GM12878 (cell line): Measurements from ENCODE around the gene EVX1. TPM values are rescaled to one million over a fixed set of nuclear protein-coding genes. Genes with fewer than 3 reads are reported as not detected.

ENCODE experiments used
- ATAC-seq: fragments of 200-7000 bp; cut with Tn5 transposase; 3 replicates; pipeline ENCODE4 v1.9.1; 2020; ENCODE audit warnings: mild to moderate bottlenecking, moderate library complexity
- BruUV-seq: library from RNA; stranded (reverse); fragments of 400-500 nt; replicated peaks from 2 replicates; lab custom pipeline; 2021; lab: Mats Ljungman, UMichigan
- CTCF ChIA-PET: fragments of 300-600 bp; sonication (Branson Sonifier 250); formaldehyde crosslinking; extraction: SDS; loops from one replicate; lab custom pipeline; 2021; ENCODE audit warnings: inconsistent platforms; lab: Yijun Ruan, JAX
- POLR2A ChIA-PET: fragments of 350-600 bp; formaldehyde crosslinking; extraction: SDS; loops from one replicate; lab custom pipeline; 2021; ENCODE audit warnings: inconsistent platforms; lab: Charles Lee
- RAD21 ChIA-PET: fragments of 300-600 bp; sonication (Branson Sonifier 250); formaldehyde crosslinking; loops from one replicate; lab custom pipeline; 2023; ENCODE audit warnings: antibody characterized with exemption; ENCODE audit not compliant: unreplicated experiment; lab: Charles Lee
- SMC1A ChIA-PET: fragments of 300-600 bp; sonication (Branson Sonifier 250); formaldehyde crosslinking; loops from one replicate; lab custom pipeline; 2023; ENCODE audit not compliant: unreplicated experiment, uncharacterized antibody; lab: Charles Lee
- DNase-seq: peaks from one replicate; pipeline ENCODE4 v3.0.0-alpha.2; 2011; ENCODE audit warnings: low read depth, low spot score
- FAIRE-seq: peaks from 3 replicates; lab custom pipeline; 2011; peaks lifted over from hg19 to GRCh38; lab: Jason Lieb, UNC
- H2AFZ ChIP-seq: 2 replicates; pipeline ENCODE4 v1.6.0; 2011; ENCODE audit warnings: low read depth, low read length, control low read depth; ENCODE audit not compliant: control insufficient read depth
- H3K27ac ChIP-seq: 2 replicates; pipeline ENCODE4 v1.5.1; 2011; ENCODE audit warnings: control low read depth; ENCODE audit not compliant: control insufficient read depth, insufficient read depth
- H3K27me3 ChIP-seq, 2 experiments: replicated peaks in 1 of 2; 2 replicates each; pipeline versions ENCODE4 v1.6.0 to v1.6.1; 2011; ENCODE audit warnings: low read length in 1 of 2; ENCODE audit not compliant: control insufficient read depth in 2 of 2, insufficient read depth in 2 of 2
- H3K36me3 ChIP-seq, 2 experiments: 2 replicates each; pipeline ENCODE4 v1.5.1; 2011; ENCODE audit warnings: low read length in 1 of 2; ENCODE audit not compliant: control insufficient read depth in 2 of 2, insufficient read depth in 2 of 2
- H3K4me1 ChIP-seq: 2 replicates; pipeline ENCODE4 v1.6.1; 2011; ENCODE audit warnings: mild to moderate bottlenecking, low read length, moderate library complexity, mixed read lengths; ENCODE audit not compliant: control insufficient read depth, insufficient read depth
- H3K4me2 ChIP-seq: 2 replicates; pipeline ENCODE4 v1.6.0; 2011; ENCODE audit warnings: control low read depth; ENCODE audit not compliant: control insufficient read depth, insufficient read depth
- H3K4me3 ChIP-seq: fragments of 200-600 bp; sonication (generic); 2 replicates; pipeline ENCODE4 v1.5.1; 2016
- H3K79me2 ChIP-seq: 2 replicates; pipeline ENCODE4 v1.6.0; 2011; ENCODE audit warnings: low read length; ENCODE audit not compliant: control insufficient read depth, insufficient read depth
- H3K9ac ChIP-seq: 2 replicates; pipeline ENCODE4 v1.8.0; 2011; ENCODE audit warnings: low read length, control low read depth, mixed read lengths; ENCODE audit not compliant: control insufficient read depth, insufficient read depth
- H3K9me3 ChIP-seq: replicated peaks from 3 replicates; pipeline ENCODE4 v1.5.1; 2011; ENCODE audit warnings: mild to moderate bottlenecking, low read length; ENCODE audit not compliant: control insufficient read depth, insufficient read depth
- H4K20me1 ChIP-seq: 2 replicates; pipeline ENCODE4 v1.6.0; 2011; ENCODE audit not compliant: control insufficient read depth, insufficient read depth
- BCL3 ChIP-seq: IDR thresholded peaks from 2 replicates; pipeline ENCODE4 v1.6.1; 2011; ENCODE audit warnings: borderline replicate concordance, low read depth, mild to moderate bottlenecking, moderate library complexity, low read length; ENCODE audit not compliant: insufficient read depth, poor library complexity, severe bottlenecking
- CEBPZ ChIP-seq: fragments of 150-350 bp; IDR thresholded peaks from 2 replicates; pipeline ENCODE4 v1.6.1; 2016; ENCODE audit warnings: low read depth, low read length
- CTCF ChIP-seq, 3 experiments: IDR thresholded peaks in 2 of 3; conservative IDR thresholded peaks in 1 of 3; 2 replicates each; pipeline ENCODE4 v1.5.1; 2011; ENCODE audit warnings: low read depth in 3 of 3, low read length in 3 of 3, mild to moderate bottlenecking in 3 of 3, control low read depth in 2 of 3, moderate library complexity in 2 of 3, inconsistent platforms in 1 of 3, mixed read lengths in 1 of 3; ENCODE audit not compliant: control insufficient read depth in 2 of 3, insufficient read depth in 1 of 3; ENCODE audit errors: extremely low read depth in 1 of 3
- E2F8 ChIP-seq: fragments of 450-650 bp; IDR thresholded peaks from 2 replicates; pipeline ENCODE4 v1.6.1; 2018; ENCODE audit warnings: mild to moderate bottlenecking, low read depth, moderate library complexity; ENCODE audit not compliant: partially characterized antibody
- GABPA ChIP-seq: IDR thresholded peaks from 2 replicates; pipeline ENCODE4 v1.6.1; 2014; ENCODE audit warnings: antibody characterized with exemption, low read depth, mild to moderate bottlenecking, inconsistent platforms
- HDGF ChIP-seq: fragments of 450-650 bp; IDR thresholded peaks from 2 replicates; pipeline ENCODE4 v1.6.1; 2016; ENCODE audit warnings: antibody characterized with exemption
- IKZF2 ChIP-seq, 2 experiments: fragments of 450-650 bp; IDR thresholded peaks; 2 replicates each; pipeline ENCODE4 v1.6.1; 2017; ENCODE audit warnings: mild to moderate bottlenecking in 2 of 2, moderate library complexity in 2 of 2
- KAT2A ChIP-seq: conservative IDR thresholded peaks from 2 replicates; pipeline ENCODE4 v1.6.1; 2011; ENCODE audit warnings: low read depth, low read length; ENCODE audit not compliant: control insufficient read depth
- KLF5 ChIP-seq: fragments of 450-650 bp; IDR thresholded peaks from 2 replicates; pipeline ENCODE4 v1.6.1; 2014; ENCODE audit warnings: mild to moderate bottlenecking; ENCODE audit not compliant: partially characterized antibody
- MXI1 ChIP-seq: fragments of 150-350 bp; IDR thresholded peaks from 2 replicates; pipeline ENCODE4 v1.6.1; 2011; ENCODE audit warnings: low read depth, mild to moderate bottlenecking, inconsistent platforms, low read length, improper control_type of control experiment
- RB1 ChIP-seq: fragments of 450-650 bp; formaldehyde crosslinking; IDR thresholded peaks from 2 replicates; pipeline ENCODE4 v1.6.1; 2017; ENCODE audit warnings: mild to moderate bottlenecking, borderline replicate concordance
- RCOR1 ChIP-seq: conservative IDR thresholded peaks from 2 replicates; pipeline ENCODE4 v1.6.1; 2012; ENCODE audit warnings: low read depth, low read length, improper control_type of control experiment
- TCF7 ChIP-seq: IDR thresholded peaks from 2 replicates; pipeline ENCODE4 v1.6.1; 2014; ENCODE audit warnings: antibody characterized with exemption, borderline replicate concordance
- YY1 ChIP-seq: IDR thresholded peaks from 2 replicates; pipeline ENCODE4 v1.6.1; 2011; ENCODE audit warnings: low read depth, mild to moderate bottlenecking, low read length
- ZNF622 ChIP-seq: fragments of 450-650 bp; IDR thresholded peaks from 2 replicates; pipeline ENCODE4 v1.6.1; 2017; ENCODE audit warnings: mild to moderate bottlenecking, inconsistent platforms
- in situ Hi-C: fragments of 300-500 bp; cut with MboI; formaldehyde crosslinking; loops from 9 replicates; pipeline ENCODE4 v1.14.3; 2018; ENCODE audit warnings: mixed read lengths
- intact Hi-C: fragments of 100-400 bp; cut with micrococcal nuclease; formaldehyde crosslinking; loops from one replicate; pipeline ENCODE4 v1.14.2; 2022; ENCODE audit not compliant: unreplicated experiment
- polyA plus RNA-seq, 11 experiments: library from polyadenylated mRNA; depleted of rRNA in 4 of 11; unstranded in 6 of 11; stranded (reverse) in 5 of 11; fragments of >200 nt; fragmentation: Nextera tagmentation in 4 of 11; fragmentation: Illumina TruSeq in 1 of 11; extraction: Ambion mirVana in 4 of 11; extraction: Trizol in 1 of 11; gene quantifications; 1 replicate in 1 of 11; 2 replicates in 10 of 11; pipeline versions ENCODE4 v1.2.1 to v1.2.3, GENCODE V29; 2011 to 2016; ENCODE audit warnings: inconsistent platforms in 2 of 11, missing spikeins in 2 of 11, low read depth in 1 of 11
- total RNA-seq, 4 experiments: library from RNA; depleted of rRNA in 3 of 4; stranded (reverse); fragments of >200 nt in 3 of 4; fragmentation: Illumina TruSeq in 1 of 4; extraction: Trizol in 1 of 4; gene quantifications; 2 replicates each; pipeline versions ENCODE4 v1.2.1 to v1.2.3, GENCODE V29; 2013 to 2021

The EVX1 gene
- total and polyA plus RNA-seq, 10 of the 15 experiments (the other 5 are each of a cell fraction or from before 2014, with no cell fraction given): not detected

- in situ Hi-C loops: no loop called here
- ChIA-PET SMC1A (interaction anchor here (0.8 kb wide), 1 partner anchor 22 kb away, joined by 3 read pairs; no protein-coding TSS in a partner anchor), RAD21 (interaction anchor here (0.6 kb wide), 1 partner anchor 25 kb away, joined by 3 read pairs; no protein-coding TSS in a partner anchor), POLR2A (interaction anchor here (0.7 kb wide), 1 partner anchor 166 kb away, joined by 5 read pairs; no protein-coding TSS in a partner anchor), CTCF (interaction anchor here (1.3 kb wide), 1 partner anchor 22 kb away, joined by 3 read pairs; no protein-coding TSS in a partner anchor)
- Histone ChIP-seq H3K9ac (no peak overlapping the region), H3K9me3 (no peaks in the 10 kb centered on the region), H3K36me3 (no peaks in the 10 kb centered on the region), H2AFZ (no peak overlapping the region), H3K4me1 (no peaks in the 10 kb centered on the region), H3K4me2 (no peak overlapping the region), H3K27me3 (peaks cover 3 to 11% of the 10 kb centered on the region in 2 experiments), H3K27ac (no peak overlapping the region), H3K4me3 (no peak overlapping the region), H4K20me1 (no peaks in the 10 kb centered on the region; the same call in 1 of the 2 replicates), H3K79me2 (no peaks in the 10 kb centered on the region)
- ATAC-seq (no peak), DNase-seq (no peak), FAIRE-seq (no peak)
- no TSS peak for BruUV-seq
- intact Hi-C loops: no loop called here
- TF ChIP-seq ZNF622 (no peak), GABPA (no peak), RCOR1 (no peak), TCF7 (no peak), HDGF (no peak), CTCF (IDR thresholded peaks at IDR 0.05 in 2 of 3, conservative IDR thresholded peaks at IDR 0.05 in 1 of 3; ENCODE audit: control insufficient read depth in 2 of 3, extremely low read depth in 1 of 3, insufficient read depth in 1 of 3, low read depth in 3 of 3, low read length in 3 of 3) (no peak), YY1 (no peak), RB1 (no peak), KLF5 (no peak), E2F8 (no peak), IKZF2 (IDR thresholded peaks at IDR 0.05) (no peak), MXI1 (no peak), KAT2A (no peak), CEBPZ (no peak), BCL3 (no peak)
Measured at GRCh38 chr7:27217951-27218350, 24.7 kb upstream of the EVX1 start.
